ENCODE data around the gene NFIA.

GRCh38 chr1:61101536-61101935, 19.2 kb downstream of the NFIA start:
- TF ChIP-seq REST (IDR thresholded peaks at IDR 0.05; ENCODE audit: borderline replicate concordance) (no peak), REST (CRISPR knock-in tag; IDR thresholded peaks at IDR 0.05; ENCODE audit: low read depth) (no peak), JUND (IDR thresholded peaks at IDR 0.05; ENCODE audit: borderline replicate concordance, low read depth, low read length) (no peak), JUND (tag; IDR thresholded peaks at IDR 0.05; ENCODE audit: borderline replicate concordance, low read depth, low read length) (no peak), KAT7 (CRISPR knock-in tag; IDR thresholded peaks at IDR 0.05; ENCODE audit: borderline replicate concordance) (no peak), CTCF (IDR thresholded peaks at IDR 0.05 in 2 of 3, conservative IDR thresholded peaks at IDR 0.05 in 1 of 3; ENCODE audit: insufficient read depth in 2 of 3, low read depth in 1 of 3, low read length in 3 of 3) (no peak), BHLHE40 (IDR thresholded peaks at IDR 0.05; ENCODE audit: low read length) (no peak), MAX (CRISPR knock-in tag; IDR thresholded peaks at IDR 0.05) (no peak), ZNF12 (CRISPR knock-in tag; IDR thresholded peaks at IDR 0.05) (no peak), RAD21 (CRISPR knock-in tag; conservative IDR thresholded peaks at IDR 0.05 in 1 of 2, IDR thresholded peaks at IDR 0.05 in 1 of 2) (no peak), POLR2AphosphoS2 (IDR thresholded peaks at IDR 0.05; ENCODE audit: low read length) (no peak), JUN (IDR thresholded peaks at IDR 0.05; ENCODE audit: borderline replicate concordance, low read depth, low read length) (no peak), JUN (CRISPR knock-in tag; IDR thresholded peaks at IDR 0.05; ENCODE audit: borderline replicate concordance) (no peak), ZNF316 (IDR thresholded peaks at IDR 0.05) (no peak)
